Measurements from ENCODE around the gene TRHDE.
"Not testable (repeated sequence)": the region's sequence is repeated elsewhere in the genome, so short reads cannot be mapped to it uniquely, and the experiment has no call there.

Gene TRHDE

GRCh38 chr12:72660174-72660573 lies 388.0 kb downstream of the TRHDE start:
- DNase-seq = not testable (repeated sequence)

- no peak for DNase-seq
These were observed 401.7 kb downstream of the TRHDE start for GRCh38 chr12:72673853-72674252.

- DNase-seq = peak; percentile 81
These were observed 404.4 kb downstream of the TRHDE start for GRCh38 chr12:72676556-72676955.

GRCh38 chr12:72677139-72677538 lies 405.0 kb downstream of the TRHDE start:
- peak; percentile 74 for DNase-seq

GRCh38 chr12:72677846-72678245 lies 405.7 kb downstream of the TRHDE start:
- DNase-seq = peak; percentile 93

GRCh38 chr12:72679147-72679757 lies 407.1 kb downstream of the TRHDE start:
- peak; percentile 66 for DNase-seq

- no peak for DNase-seq
These were observed 408.9 kb downstream of the TRHDE start for GRCh38 chr12:72681028-72681427.

GRCh38 chr12:72684491-72684890 lies 412.3 kb downstream of the TRHDE start:
- DNase-seq = no peak

- DNase-seq = no peak
These were observed 420.2 kb downstream of the TRHDE start for GRCh38 chr12:72692338-72692737.

- no peak for DNase-seq
These were observed 422.0 kb downstream of the TRHDE start for GRCh38 chr12:72694193-72694592.

- no peak for DNase-seq
These were observed 427.2 kb downstream of the TRHDE start for GRCh38 chr12:72699362-72699761.

GRCh38 chr12:72712025-72712424 lies 439.9 kb downstream of the TRHDE start:
- DNase-seq = not testable (repeated sequence)

- no peak for DNase-seq
These were observed 444.1 kb downstream of the TRHDE start for GRCh38 chr12:72716221-72716620.

- no peak for DNase-seq
These were observed 444.9 kb downstream of the TRHDE start for GRCh38 chr12:72717036-72717435.
